GM21619 (cell line): ENCODE results near the gene CFAP100.

ENCODE experiments used
- ATAC-seq: cut with Tn5 transposase; IDR thresholded peaks from one replicate; pipeline ENCODE4 v1.9.1; 2021; ENCODE audit not compliant: unreplicated experiment

CFAP100 gene

GRCh38 chr3:126356373-126357264 is 38.1 kb upstream of the CFAP100 start:
- no peak for ATAC-seq

DNA sequence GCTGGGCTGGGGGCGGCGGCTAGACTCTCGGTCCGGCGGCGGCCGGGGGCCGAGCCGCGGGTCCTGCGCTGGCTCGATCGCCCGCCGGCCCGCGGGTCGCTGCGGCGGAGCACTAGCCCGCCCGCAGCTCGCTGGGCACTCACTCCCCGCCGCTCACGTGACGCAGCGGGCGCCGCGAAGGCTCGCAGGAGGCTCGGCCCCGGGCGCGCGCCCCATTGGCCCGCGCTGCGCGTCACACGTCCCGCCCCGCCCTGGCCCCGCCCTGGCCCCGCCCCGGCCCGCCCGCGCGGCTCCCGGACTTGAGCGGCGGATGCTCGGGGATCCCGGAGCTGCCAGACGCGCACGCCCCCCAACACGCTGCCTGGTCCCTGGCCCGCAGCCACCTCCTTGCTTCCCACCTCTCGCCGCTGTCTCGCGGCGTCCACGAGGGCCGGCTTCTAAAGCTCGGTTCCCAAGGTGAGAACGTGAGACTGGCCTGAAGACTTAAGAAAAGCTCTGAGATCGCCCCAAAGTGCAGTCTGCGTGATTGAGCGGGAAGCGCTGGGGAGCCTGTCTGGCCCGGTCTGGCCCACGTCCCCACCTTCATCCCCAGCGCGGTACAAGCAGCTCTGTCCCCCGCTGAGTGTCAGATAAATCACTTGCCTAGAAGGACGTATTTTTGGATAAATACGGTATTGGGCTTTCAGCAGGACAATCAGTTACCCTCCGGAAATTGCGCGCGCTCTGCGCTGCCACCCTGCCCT is 37.2 kb upstream of the CFAP100 start, which contains the start of gene KLF15:
KLF15 (minus strand) TSS at position 114 of the 743 bp plus-strand sequence. CDS start 4,486 bp downstream, outside the sequence.
- peak; percentile 80 for ATAC-seq

DNA sequence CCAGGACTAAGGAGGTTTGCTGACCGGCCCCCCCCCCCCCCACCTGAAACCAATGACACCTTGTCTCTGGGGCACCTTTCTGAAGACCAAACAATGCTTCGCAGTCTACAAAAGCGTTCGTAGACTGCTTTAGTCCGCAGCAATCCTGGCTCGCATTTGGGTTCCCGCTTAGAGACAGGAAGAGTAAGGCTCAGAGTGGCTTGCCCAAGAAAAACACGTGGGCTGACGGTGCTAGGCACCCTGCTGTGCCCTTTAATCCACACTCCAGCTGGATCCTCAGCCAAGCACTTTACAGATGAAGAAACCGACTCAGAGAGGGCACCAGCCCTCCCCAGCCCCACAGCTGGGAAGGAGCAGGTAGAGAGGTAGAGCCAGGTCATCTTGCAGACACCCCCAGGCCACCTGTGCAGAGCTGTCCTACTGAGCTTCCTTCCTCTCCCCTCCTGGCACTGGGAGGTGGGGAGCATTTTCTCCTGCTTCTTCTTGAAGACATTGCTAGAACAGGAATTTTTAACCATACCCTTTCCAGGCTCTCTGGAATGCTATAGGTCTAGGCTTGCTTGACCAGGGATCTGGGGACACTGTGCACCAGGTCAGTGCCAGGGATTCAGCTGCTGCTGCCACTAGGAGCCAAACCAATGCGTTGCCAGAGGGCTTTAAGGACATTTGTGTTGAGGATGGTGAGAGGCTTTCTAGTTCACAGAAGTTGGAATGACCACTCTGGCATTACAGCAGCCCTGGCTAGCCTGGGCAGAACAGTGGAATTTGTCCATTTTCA is 36.5 kb upstream of the CFAP100 start:
- no peak for ATAC-seq

DNA sequence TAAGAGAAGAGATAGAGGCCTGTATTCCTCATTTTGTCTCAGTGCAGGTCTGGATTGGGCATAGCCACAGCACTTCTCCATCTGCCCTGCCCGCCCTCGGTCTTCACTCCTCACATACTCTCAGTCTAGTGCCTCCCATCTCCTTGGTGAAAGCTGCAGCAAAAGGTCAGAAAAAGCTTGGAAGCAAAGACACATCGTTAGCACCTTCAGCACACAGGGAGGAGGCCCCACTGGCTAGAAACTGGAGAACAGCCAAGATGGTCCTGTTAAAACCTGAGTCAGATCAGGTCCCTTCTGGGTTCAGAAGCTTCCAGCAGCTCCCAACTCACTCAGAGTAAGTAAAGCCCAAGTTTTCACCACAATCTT is 35.9 kb upstream of the CFAP100 start:
- no peak for ATAC-seq

GRCh38 chr3:126360046-126360713 is 34.5 kb upstream of the CFAP100 start:
- ATAC-seq = no peak

GRCh38 chr3:126360714-126361060 is 34.0 kb upstream of the CFAP100 start:
- ATAC-seq = no peak

DNA sequence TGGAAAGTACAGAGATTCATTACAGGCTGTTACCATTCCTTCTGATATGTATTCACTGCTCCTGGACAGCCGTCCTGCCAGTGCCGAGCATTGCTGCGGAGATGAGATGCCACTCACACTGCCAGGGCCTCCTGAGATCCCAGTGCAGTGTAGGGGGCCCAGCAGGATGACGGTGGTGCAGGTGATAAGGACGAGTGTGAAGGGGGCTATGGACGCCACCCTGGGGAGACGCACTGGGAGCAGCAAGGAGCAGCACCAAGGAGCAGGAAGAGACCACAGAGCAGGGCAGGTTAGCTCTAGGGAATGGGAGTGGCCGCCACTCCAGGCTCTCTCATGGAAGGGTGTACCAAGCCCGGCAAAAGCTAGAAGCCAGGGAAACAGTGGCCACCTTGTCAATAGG is 33.5 kb upstream of the CFAP100 start:
- no peak for ATAC-seq

- no peak for ATAC-seq
Measured at GRCh38 chr3:126364130-126364695, 30.5 kb upstream of the CFAP100 start.

GRCh38 chr3:126364731-126365301 is 29.9 kb upstream of the CFAP100 start:
- no peak for ATAC-seq

DNA sequence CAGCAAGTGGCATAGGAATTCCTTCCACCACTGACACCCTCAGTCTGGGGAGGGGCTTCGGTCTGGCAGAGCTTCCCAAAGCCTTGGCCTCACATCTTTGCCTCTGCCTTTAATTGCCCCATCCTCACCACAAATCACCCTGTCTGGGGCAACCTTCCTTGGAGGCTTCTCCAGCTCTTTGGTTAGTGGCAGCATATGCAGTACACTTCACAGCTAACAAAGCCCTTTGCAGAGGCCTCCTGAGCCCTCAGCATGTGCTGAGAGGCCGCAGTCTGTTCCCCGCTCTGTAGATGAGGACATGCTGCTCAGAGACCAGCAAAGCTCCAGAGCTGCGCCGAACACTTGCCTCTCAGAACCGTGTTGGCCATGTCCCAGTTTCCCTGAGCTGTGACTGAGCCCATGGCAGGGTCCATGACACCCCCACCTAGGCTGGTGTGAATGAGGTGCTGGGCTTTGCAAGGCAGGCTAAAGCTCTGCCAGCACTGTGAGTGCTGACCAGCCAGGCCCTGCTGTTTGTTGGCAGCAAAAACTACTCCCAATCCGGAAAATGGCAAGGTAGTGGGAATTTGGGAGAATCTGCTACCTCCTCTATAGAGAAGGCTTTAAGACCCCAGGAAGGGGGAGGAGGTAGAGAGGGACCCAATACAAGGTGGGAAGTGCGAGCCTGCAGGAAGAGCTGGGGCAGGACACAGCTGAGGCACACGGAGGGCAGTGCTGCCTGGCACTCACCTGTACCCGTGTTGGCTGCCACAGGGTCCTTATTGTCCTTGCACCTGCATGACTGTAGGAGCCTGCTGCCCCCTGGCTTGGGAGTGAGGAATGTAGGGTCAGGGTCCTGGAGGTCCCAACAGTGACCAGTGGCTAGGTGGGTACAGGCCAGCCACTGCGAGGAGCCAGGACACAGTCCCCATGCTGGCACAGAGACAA is 29.1 kb upstream of the CFAP100 start:
- ATAC-seq = no peak

GRCh38 chr3:126367316-126367805 is 27.3 kb upstream of the CFAP100 start:
- ATAC-seq = no peak

DNA sequence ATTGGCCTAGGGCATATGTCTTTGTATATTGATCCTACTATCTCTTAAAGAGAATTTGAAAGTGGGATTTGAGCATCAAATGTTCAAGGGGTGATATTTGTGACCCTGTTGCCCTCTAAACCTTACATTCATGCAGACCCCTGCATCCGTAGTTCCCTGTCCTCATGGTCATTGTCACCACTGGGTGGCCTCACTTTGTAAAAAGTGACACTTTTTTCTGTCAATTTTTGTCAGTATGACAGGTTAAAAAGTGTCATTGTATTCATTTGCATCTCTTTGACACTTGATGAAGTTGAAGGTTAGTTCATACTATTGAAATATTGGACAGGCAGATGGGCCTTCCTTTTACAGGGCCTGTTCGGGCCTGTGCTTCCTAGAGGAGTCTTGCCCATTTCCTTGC is 25.2 kb upstream of the CFAP100 start:
- ATAC-seq = no peak

DNA sequence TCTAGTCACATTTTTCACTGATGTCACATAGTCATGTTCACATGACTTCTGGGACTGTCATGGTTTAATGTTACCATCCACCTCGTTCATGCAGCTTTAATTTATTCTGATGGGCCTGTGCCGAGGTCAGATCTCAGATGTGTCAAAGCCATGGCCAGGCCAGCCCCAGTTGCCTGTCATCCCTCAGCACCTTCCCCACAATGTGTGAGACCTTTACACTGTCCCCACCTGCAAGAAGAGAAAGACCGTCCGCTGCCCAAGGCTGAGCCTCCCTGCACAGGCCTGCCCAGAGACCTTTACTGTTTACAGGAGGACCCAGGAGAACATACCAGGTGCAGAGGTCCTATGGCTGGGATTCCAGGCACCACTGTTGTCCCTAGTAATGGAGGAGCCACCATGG is 24.7 kb upstream of the CFAP100 start:
- ATAC-seq = no peak

- no peak for ATAC-seq
Measured at GRCh38 chr3:126370606-126371005, 24.1 kb upstream of the CFAP100 start.

DNA sequence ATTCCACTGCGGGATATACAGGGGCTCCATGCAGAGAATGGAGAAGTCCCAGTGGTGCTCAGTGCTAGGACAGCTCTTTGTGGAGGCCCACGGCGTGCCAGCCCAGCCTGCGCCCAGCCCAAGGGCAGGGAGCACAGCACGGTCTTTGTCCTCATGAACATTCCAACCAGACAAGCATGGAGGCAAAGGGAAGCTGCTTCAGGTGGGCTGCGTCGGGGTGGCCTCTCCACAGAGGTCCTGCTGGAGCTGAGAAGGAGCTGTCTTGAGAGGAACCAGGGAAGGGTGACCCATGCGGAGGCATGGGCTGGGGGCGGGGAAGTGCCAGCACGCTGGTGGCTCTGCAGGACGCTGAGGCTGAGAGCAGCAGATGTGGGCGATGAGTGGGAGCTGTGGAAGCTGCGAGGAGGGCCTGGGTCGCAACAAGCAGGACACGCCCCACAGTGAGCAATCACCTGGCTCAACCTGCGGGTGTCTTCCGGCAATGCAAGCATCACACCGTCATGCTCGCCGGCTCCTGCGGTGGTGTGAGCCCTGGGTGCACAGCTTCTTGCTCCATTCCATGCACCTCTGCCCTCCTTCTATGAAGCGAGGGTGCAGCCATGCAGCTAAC is 23.5 kb upstream of the CFAP100 start:
- ATAC-seq = no peak

DNA sequence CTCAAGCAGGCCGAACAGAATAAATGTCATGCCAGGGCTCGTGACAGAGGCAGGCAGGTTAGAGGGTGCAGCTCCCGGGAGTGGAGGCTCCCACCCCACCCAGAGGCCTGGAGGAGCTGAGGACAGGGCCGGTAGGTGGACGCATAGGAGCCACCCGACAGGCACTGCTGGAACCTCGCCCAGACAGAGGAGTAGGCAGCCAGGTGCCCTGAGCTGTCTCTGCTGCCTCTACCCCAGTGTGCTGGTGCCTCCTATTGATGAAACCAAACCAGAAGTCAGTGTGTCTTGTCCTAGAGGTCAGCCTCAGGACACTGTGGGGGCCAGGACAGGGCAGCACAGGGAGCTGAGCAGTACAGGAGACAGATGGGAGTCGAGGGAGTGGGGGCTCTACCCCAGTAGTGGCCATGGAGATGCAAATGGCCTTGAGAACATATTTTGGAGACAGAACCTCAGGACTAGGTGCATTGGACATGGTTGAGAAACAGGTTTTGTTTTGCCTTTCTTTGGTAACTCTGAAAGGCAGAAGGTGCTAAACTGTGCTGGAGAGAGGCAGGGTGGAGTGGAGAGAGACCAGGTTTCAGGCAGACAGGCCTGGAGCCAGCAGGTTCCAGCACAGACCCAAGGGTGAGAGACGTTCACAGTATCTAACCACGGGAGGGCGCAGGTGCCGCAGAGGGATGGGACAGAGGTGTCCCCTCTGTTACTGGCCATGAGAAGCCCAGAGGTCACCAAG is 22.1 kb upstream of the CFAP100 start:
- no peak for ATAC-seq

DNA sequence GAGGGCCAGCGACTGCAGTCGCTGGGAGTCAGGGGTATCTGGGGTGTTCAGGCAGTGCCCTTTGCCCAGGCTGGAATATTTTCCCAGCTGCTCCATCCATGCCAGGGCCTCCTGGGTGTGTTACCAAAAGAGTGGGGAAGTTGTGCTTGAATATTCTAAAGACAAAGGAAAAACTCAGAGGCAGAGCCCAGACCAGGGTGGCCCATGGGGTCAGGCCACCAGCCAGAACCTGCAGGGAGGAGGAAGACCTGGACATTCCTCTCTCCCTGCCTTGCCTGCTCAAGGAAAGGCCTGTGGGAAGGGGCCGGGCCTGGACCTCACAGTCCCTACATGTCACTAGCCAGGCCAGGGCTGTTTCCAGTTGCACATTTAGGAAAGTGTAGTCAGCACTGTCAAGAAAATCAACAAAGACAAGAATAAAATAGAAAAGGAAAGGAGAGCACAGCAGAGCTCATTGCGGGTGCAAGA is 21.5 kb upstream of the CFAP100 start:
- ATAC-seq = no peak
